ENCODE data around the gene THTPA. TPM values are rescaled to one million over a fixed set of nuclear protein-coding genes. Genes with fewer than 3 reads are reported as not detected.
A peak's percentile ranks its signal among the peaks of the same experiment; 100 is the strongest.

THTPA gene
- total and polyA plus RNA-seq, 2 of the 13 experiments (the other 11 are each of a cell fraction or from before 2014, with no cell fraction given) = 7.4 to 8.7 TPM

- H3K4me1 ChIP-seq (ENCODE audit: insufficient read depth, low read length) = peaks cover 62% of the 10 kb centered on the region
- H3K9ac ChIP-seq (ENCODE audit: insufficient read depth, low read depth, low read length) = peak overlapping the region; percentile 69
- WGBS (ENCODE audit: low lambda C conversion rate) = 56% methylated on average over 6 of the region's 6 CpGs
- peak; percentile 67 for FAIRE-seq
- CTCF ChIA-PET (ENCODE audit: low intra/inter-chr PET ratio, low total read pairs) = interaction anchor here (0.7 to 1.9 kb wide), 2 partner anchors 10 to 91 kb away, joined by 3 to 5 read pairs; partner anchors contain the start of gene JPH4
- POLR2A ChIA-PET = interaction anchor here (0.9 to 6.5 kb wide), 13 partner anchors 10 to 247 kb away, joined by 3 to 113 read pairs (median 9); partner anchors contain the start of genes DHRS2, PABPN1 and THTPA
- no peaks in the 10 kb centered on the region for H4K20me1 ChIP-seq (ENCODE audit: insufficient read depth, low read length)
- ATAC-seq = peak; percentile 47
- peak overlapping the region; percentile 85 for H3K4me2 ChIP-seq (ENCODE audit: low read depth, low read length)
- H3K36me3 ChIP-seq (replicated peaks in 1 of 2; ENCODE audit: control insufficient read depth in 1 of 2, insufficient read depth in 2 of 2, low read length in 2 of 2) = peaks cover 17 to 26% of the 10 kb centered on the region in 2 experiments
- no peak overlapping the region for H3K27ac ChIP-seq (ENCODE audit: extremely low read length, insufficient read depth, low read length)
- peaks cover 7% of the 10 kb centered on the region for H3K79me2 ChIP-seq (ENCODE audit: insufficient read depth, low read length)
- peaks cover 2 to 8% of the 10 kb centered on the region in 2 experiments; a peak in 2 of 5 replicates for H3K27me3 ChIP-seq (ENCODE audit: control insufficient read depth in 1 of 2, insufficient read depth in 2 of 2, low read length in 2 of 2)
- peak overlapping the region in 2 of 3 experiments; percentile 68 to 88; a peak in 3 of 6 replicates for H3K4me3 ChIP-seq (replicated peaks in 1 of 3; ENCODE audit: insufficient read depth in 1 of 3, low read depth in 2 of 3, low read length in 3 of 3)
- DNase-seq (ENCODE audit: low spot score) = peak; percentile 80
- in situ Hi-C loops (cut with HindIII; ENCODE audit: extremely low pct_ligation_motif_present, low pct_unique_long_range_greater_than_20kb) (no loop called here), intact Hi-C loops (cut with micrococcal nuclease; ENCODE audit: unreplicated experiment) (loop anchor here (1.0 to 5.0 kb wide), 2 partner anchors 13 to 344 kb away; no protein-coding TSS in a partner anchor)
- H2AFZ ChIP-seq (ENCODE audit: low read length) = no peak overlapping the region
- BruUV-seq (replicated peaks) = no TSS peak
- no peaks in the 10 kb centered on the region for H3K9me3 ChIP-seq (ENCODE audit: low read length)
- TF ChIP-seq ZNF562 (CRISPR knock-in tag; IDR thresholded peaks at IDR 0.05; ENCODE audit: borderline replicate concordance) (no peak), ZNF383 (CRISPR knock-in tag; IDR thresholded peaks at IDR 0.05; ENCODE audit: borderline replicate concordance) (no peak), AHDC1 (CRISPR knock-in tag; IDR thresholded peaks at IDR 0.05; ENCODE audit: borderline replicate concordance) (no peak), ZNF225 (CRISPR knock-in tag; IDR thresholded peaks at IDR 0.05) (peak; percentile 31; the same call in 1 of the 2 replicates), HNRNPL (IDR thresholded peaks at IDR 0.05; ENCODE audit: low read depth, low read length) (no peak), CEBPB (IDR thresholded peaks at IDR 0.05; ENCODE audit: borderline replicate concordance, low read depth, low read length) (no peak), ZNF83 (CRISPR knock-in tag; IDR thresholded peaks at IDR 0.05; ENCODE audit: borderline replicate concordance) (0 out of 2 replicates have a peak, but pooled peaks have one; percentile 65), MYC (CRISPR knock-in tag; IDR thresholded peaks at IDR 0.05; ENCODE audit: borderline replicate concordance) (peak; percentile 45; the same call in 1 of the 2 replicates), FOXC1 (CRISPR knock-in tag; IDR thresholded peaks at IDR 0.05; ENCODE audit: borderline replicate concordance) (peak; percentile 62; the same call in 1 of the 2 replicates), CTCF (CRISPR knock-in tag; IDR thresholded peaks at IDR 0.05) (peak; percentile 87), SCMH1 (CRISPR knock-in tag; IDR thresholded peaks at IDR 0.05; ENCODE audit: borderline replicate concordance) (no peak), FOSL1 (CRISPR knock-in tag; IDR thresholded peaks at IDR 0.05; ENCODE audit: borderline replicate concordance) (no peak), MXI1 (IDR thresholded peaks at IDR 0.05; ENCODE audit: borderline replicate concordance, low read depth, low read length) (peak; percentile 17; the same call in 1 of the 3 replicates), ZNF451 (CRISPR knock-in tag; IDR thresholded peaks at IDR 0.05) (0 out of 2 replicates have a peak, but pooled peaks have one; percentile 22), ZFAT (CRISPR knock-in tag; conservative IDR thresholded peaks at IDR 0.05) (no peak), ZNF367 (CRISPR knock-in tag; IDR thresholded peaks at IDR 0.05; ENCODE audit: borderline replicate concordance) (no peak)
Observed at GRCh38 chr14:23568600-23569331, 12.7 kb downstream of the THTPA start.

All from HepG2 (cell line).